ENCODE results near the gene MT1G.

MT1G gene

GRCh38 chr16:56709443-56710040, 41.7 kb upstream of the MT1G start:
- no peak overlapping the region for H3K4me3 ChIP-seq (ENCODE audit: low read depth, low read length)
- in situ Hi-C loops (cut with HindIII; ENCODE audit: low sequenced_read_pairs): no loop called here
- TF ChIP-seq CTCF (IDR thresholded peaks at IDR 0.05; ENCODE audit: low read depth, low read length): no peak
- DNase-seq (ENCODE audit: low read depth, low spot score): no peak

- in situ Hi-C loops (cut with HindIII; ENCODE audit: low sequenced_read_pairs): no loop called here
- DNase-seq (ENCODE audit: low read depth, low spot score): no peak
- no peak for TF ChIP-seq CTCF (IDR thresholded peaks at IDR 0.05; ENCODE audit: low read depth, low read length)
- no peak overlapping the region for H3K4me3 ChIP-seq (ENCODE audit: low read depth, low read length)
Observed at GRCh38 chr16:56708525-56709442, 40.9 kb upstream of the MT1G start.

DNA sequence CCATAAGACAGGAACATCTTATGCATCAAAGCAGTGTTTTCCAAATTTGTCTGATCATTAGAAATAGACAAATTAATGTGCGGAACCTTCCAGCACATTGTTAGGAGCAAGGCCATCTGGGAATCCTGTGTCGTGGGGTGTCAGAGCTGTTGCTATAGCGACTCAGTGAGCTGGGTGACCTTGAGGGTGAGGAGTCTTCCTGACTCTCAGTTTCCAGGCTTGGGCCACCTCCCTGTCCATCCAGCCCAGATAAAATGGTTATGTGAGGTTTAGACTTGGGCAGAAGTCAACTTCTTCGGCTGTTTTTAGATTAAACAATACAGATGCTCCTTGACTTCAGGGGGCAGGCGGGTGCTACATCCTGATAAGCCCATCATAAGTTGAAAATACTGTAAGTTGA, 35.0 kb upstream of the MT1G start:
- TF ChIP-seq CTCF (IDR thresholded peaks at IDR 0.05; ENCODE audit: low read depth, low read length): no peak
- H3K4me3 ChIP-seq (ENCODE audit: low read depth, low read length): no peak overlapping the region
- in situ Hi-C loops (cut with HindIII; ENCODE audit: low sequenced_read_pairs): no loop called here
- DNase-seq (ENCODE audit: low read depth, low spot score): no peak

GRCh38 chr16:56701534-56701933, 33.7 kb upstream of the MT1G start:
- H3K4me3 ChIP-seq (ENCODE audit: low read depth, low read length): no peak overlapping the region
- TF ChIP-seq CTCF (IDR thresholded peaks at IDR 0.05; ENCODE audit: low read depth, low read length): no peak
- in situ Hi-C loops (cut with HindIII; ENCODE audit: low sequenced_read_pairs): no loop called here
- DNase-seq (ENCODE audit: low read depth, low spot score): no peak

GRCh38 chr16:56700631-56701030, 32.8 kb upstream of the MT1G start:
- DNase-seq (ENCODE audit: low read depth, low spot score): no peak
- in situ Hi-C loops (cut with HindIII; ENCODE audit: low sequenced_read_pairs): no loop called here
- no peak overlapping the region for H3K4me3 ChIP-seq (ENCODE audit: low read depth, low read length)
- no peak for TF ChIP-seq CTCF (IDR thresholded peaks at IDR 0.05; ENCODE audit: low read depth, low read length)

GRCh38 chr16:56700195-56700594, 32.3 kb upstream of the MT1G start:
- DNase-seq (ENCODE audit: low read depth, low spot score): no peak
- no peak for TF ChIP-seq CTCF (IDR thresholded peaks at IDR 0.05; ENCODE audit: low read depth, low read length)
- in situ Hi-C loops (cut with HindIII; ENCODE audit: low sequenced_read_pairs): no loop called here
- no peak overlapping the region for H3K4me3 ChIP-seq (ENCODE audit: low read depth, low read length)
